Measurements from ENCODE around the gene TRAF3IP3.

GRCh38 chr1:209805875-209806760, 50.3 kb downstream of the TRAF3IP3 start, which contains the start of gene IRF6:
- TF ChIP-seq MXD1 (CRISPR knock-in tag; IDR thresholded peaks at IDR 0.05) (no peak), CTCF (CRISPR knock-in tag; IDR thresholded peaks at IDR 0.05) (no peak), ZNF574 (CRISPR knock-in tag; IDR thresholded peaks at IDR 0.05) (no peak), CENPBD1 (CRISPR knock-in tag; IDR thresholded peaks at IDR 0.05; ENCODE audit: borderline replicate concordance, low read depth) (no peak), SMAD1 (CRISPR knock-in tag; IDR thresholded peaks at IDR 0.05; ENCODE audit: borderline replicate concordance, low read depth) (no peak), MAX (IDR thresholded peaks at IDR 0.05) (no peak), ZNF597 (CRISPR knock-in tag; IDR thresholded peaks at IDR 0.05) (no peak), CREBL2 (CRISPR knock-in tag; IDR thresholded peaks at IDR 0.05; ENCODE audit: borderline replicate concordance) (no peak)

All from HepG2 (cell line).